GM15510 (cell line): Measurements from ENCODE around the gene RALGAPA2.

ENCODE experiments used
- POLR2A ChIP-seq: IDR thresholded peaks from 3 replicates; pipeline ENCODE4 v1.6.1; 2011; ENCODE audit warnings: borderline replicate concordance; ENCODE audit not compliant: insufficient read length; ENCODE audit errors: extremely low read depth

The RALGAPA2 gene

DNA sequence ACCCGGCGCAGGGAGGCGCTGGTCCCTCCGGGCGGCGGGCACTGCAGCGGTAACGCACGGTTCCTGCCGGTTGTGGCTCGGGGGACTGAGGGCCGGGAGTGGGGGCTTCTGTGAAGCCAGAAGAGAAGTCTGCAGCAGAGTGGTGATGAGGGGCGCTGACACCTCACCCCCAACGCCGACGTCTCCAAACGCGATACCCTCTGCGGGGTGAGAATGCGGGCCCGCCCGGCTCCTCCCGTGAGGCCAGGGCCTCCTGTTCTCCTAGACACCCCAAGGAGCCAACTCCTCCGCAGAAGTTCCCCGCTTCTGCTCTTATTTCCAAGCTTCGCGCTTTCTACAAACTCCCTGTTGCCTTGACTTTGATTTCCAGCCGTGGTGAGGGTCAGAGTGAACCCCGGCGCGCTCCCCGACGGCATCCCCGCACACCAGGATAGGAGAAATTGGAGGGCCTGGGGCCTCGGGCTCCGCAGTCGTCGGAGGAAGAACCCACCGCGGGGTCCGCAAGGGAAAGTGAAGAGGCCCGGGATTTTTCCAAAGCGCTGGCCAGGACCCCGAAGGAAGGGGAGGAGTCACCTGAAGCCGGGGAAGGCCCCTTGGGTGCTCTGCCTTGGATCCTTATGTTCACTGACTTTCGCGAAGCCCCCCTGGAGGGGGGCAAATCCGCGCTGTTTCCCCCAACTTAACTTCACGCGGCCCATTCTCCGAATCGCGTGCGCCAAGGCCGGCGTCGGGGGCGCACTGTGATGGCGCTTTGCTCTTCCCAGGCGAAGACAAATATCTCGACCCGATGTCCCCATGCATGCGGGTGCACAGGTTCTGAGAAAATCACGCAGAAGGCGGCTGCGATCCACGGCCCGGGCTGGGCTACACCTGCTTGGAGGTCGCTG lies 347.6 kb downstream of the RALGAPA2 start:
- no peak for TF ChIP-seq POLR2A

DNA sequence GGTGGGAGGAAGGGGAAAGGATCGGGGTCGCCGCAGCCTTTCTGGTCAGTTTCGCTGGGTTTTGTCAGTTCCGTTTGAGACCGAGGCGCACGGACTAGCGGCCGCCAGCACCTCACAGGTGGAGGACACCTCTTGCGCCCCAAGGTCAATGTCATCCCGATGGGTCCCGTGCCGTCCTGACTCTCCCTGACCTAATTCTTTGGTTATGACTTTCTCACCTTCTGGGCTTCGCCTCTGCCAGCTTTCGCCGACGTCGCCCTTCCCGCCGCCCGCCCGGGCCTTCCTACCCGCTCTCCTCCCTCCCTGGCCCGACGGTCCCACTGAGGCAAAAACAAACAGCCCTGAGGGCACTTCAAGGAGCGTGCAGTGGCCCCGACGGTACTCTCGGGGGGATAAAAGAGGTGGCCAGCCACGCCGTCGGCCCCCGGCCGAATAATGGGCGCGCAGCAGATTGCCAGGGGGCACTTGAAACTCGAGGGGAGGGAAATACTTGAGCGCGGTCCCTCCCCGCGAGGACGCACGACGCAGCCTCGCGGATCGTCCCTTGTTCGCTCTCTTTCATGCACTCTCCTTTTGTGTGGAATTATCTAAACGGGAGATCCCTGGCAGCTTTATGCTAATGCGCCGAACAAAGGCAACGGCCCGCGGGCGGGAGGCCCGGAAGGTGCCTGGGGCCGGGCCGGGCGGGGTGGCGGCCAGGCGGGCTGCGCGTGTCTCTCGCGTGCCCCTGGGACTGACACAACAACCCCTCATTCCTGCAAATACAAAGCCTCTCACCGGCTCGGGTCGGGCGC lies 348.4 kb downstream of the RALGAPA2 start:
- no peak for TF ChIP-seq POLR2A

DNA sequence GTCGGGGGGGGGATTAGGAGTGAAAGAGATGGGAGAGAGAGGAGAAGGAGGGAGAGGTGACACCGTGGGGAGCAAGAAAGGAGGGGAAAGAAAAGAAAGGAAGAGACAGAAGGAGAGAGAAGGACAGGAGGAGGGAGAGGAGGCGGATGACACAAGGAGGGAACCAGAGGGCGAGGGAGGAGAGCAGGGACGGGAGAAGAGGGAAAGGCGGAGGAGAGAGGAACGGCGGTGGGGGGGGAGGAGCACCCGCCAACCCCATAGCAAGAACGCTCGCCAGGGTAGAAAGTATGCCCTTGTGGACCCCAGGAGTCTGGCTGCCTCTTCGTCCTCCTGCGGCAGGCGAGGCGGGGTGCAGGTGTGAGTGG lies 349.0 kb downstream of the RALGAPA2 start:
- no peak for TF ChIP-seq POLR2A

DNA sequence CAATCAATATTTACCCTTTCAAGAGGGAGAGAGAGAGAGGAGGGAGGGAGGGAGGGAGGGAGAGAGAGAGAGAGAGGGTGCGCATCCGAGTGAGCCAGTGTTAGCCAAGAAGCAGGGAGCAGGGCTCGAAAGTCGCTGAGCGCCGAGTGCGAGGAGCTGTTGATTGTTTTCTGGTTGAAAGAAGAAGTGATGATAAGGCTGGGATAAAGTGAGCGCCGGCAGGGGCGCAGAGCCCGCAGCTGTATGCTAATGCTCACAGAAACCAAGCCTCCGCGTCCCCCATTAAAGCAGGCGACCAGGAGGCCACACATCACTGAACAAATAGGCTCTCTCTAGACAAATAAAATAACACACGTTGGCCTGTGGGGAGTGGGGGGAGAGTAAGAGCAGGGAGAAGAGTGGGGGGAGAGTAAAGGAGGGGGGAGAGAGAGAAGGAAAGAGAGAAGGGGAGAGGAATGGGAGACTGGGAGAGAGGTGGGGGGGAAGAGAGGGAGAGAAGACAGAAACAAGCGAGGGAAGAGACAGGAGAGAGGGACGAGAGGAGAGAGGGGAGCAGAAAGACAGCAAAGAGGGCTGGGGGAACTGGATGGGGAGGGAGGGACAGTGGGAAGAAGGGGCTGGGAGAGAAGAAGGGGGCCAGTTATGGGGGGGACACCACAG lies 349.5 kb downstream of the RALGAPA2 start:
- no peak for TF ChIP-seq POLR2A

DNA sequence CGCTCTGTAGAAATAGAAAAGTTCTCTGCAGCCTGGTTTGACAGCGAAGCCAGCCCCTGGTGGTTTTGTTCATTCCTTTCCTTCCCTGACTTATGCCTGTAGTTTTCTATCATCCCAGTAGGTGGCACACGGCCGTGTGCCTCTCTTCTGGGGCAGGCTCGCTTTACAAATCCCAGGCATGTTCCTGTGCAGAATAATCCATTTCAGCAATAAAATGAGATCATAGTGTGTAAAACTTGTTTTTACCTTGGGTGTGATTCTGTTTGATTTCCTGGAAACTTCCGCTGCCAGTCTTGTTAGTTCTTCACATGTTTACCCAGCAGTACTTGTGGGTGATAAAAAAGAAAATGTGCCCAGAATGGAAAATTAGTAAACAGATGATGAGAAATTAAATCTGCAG lies 352.0 kb downstream of the RALGAPA2 start:
- TF ChIP-seq POLR2A = no peak

DNA sequence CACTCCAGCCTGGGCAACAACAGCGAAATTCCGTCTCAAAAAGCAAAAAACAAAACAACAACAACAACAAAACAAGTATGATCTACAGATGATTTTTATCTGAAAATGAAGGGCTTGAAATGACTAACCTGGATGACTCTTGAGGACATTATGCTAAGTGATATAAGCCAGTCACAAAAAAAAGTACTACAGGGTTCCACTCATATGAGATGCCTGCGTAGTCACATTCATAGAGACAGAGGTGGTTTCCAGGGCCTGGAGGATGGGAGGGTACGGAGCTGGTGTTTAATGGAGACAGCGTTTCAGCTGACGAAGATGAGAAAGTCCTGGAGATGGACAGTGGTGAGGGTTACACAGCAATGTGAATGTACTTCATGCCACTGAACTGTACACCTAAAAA lies 352.8 kb downstream of the RALGAPA2 start:
- TF ChIP-seq POLR2A = no peak

DNA sequence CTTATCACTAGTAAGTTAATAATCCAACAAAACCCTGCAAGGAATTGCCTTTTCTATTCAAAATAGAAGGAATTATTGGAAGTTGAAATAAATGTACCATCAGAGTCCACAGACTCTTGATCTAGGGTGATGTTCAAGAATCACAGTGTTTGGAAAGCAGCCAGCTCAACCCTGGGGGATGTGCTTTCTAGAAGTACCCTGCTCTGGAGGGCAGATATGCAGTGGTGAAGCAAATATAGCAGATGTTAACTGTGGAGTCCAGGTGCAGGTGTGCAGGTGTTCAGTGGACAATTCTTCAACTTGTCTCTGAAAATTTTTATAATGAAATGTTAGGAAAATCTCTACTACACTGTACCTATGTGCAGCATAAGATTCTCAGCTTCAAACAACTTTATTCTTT lies 353.6 kb downstream of the RALGAPA2 start:
- TF ChIP-seq POLR2A = no peak

DNA sequence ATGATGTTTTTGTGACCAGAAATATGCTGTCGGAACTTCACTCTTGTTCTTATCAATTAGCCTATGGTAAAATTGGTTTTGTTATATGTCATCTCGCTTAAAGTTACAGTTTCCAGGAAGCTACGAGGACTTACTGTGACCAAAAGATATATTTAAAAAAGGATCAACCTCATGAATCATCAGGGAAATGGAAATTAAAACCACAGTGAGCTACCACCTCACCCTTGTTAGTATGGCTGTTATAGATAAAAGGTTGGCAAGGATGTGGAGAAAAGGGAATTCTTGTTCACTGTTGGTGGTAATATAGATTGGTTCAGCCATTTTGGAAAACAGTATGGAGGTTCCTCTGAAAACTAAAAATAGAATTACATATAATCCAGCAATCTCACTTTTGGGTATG lies 358.9 kb downstream of the RALGAPA2 start:
- TF ChIP-seq POLR2A = no peak

DNA sequence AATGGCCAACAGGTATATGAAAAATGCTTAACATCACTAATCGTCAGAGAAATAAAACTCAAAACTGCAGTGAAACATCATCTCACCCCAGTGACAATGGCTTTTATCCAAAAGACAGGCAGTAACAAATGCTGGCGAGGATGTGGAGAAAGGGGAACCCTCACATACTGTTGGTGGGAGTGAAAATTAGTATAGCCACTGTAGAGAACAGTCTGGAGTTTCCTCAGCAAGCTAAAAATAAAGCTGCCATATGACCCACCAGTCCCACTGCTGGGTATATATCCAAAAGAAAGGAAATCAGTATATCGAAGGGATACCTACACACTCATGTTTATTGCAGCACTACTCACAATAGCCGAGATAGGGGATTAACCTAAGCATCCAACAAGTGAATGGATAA lies 368.0 kb downstream of the RALGAPA2 start:
- TF ChIP-seq POLR2A = no peak

DNA sequence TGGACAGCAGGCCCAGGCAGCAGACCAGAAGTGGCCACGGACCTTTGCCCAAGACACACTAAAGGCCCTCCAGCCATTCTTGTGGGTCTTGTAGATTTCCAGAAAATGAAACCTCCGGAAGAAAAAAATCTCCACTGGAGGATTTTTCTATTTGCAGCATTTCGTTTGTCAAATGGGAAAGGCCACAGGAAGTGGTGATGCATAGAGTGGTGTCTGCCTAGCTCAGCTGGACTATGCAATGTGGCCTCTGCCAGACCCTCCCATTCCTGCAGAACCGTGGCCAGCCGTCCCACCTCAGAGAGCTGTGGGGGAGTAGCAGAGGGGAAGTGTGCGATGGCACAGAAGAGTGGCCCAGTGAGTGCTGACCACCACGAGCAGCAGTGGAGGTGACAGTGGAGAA lies 368.5 kb downstream of the RALGAPA2 start:
- no peak for TF ChIP-seq POLR2A
